ENCODE measurements around the gene OSBP2. TPM values are rescaled to one million over a fixed set of nuclear protein-coding genes. Genes with fewer than 3 reads are reported as not detected.

Gene OSBP2
- total and polyA plus RNA-seq, 2 of the 13 experiments (the other 11 are each of a cell fraction or from before 2014, with no cell fraction given): 5.0 to 7.7 TPM

DNA sequence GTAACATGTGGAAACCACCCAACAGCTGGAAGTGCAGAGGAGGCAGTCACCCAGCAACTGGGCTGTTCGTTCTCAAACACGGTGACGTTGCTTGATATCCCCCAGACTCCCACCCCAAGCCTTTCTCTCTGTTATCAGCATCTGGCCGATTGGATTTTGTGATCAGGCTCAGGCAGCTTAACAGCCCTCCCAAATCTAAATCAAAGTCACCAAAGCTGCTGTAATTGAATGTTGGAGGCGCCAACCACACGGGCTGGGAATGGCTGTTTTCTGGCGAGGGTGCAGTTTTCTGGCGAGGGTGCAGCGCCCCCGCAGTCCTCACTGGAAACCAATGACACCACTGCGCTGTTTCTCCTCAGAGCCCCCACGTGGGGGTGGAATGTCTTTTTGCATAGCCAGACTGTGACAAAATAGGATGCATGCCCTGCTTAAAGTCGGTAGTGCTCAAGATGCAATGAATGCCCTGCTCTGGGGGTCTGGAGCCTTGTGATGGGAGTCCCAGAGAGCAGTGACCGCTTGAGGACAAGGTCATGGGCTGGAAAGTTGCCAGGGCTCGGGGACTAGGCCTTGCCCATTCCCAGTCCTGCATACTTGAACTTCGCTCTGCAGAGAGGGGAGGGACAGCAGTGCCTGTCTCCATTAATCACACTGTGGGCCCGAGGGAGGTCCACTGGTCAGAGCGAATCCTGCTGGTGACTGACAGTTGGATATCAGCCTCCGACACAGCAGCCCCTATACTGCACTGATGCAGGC, 168.6 kb downstream of the OSBP2 start (continued):
- no peak for TF ChIP-seq PAWR (CRISPR knock-in tag; IDR thresholded peaks at IDR 0.05; ENCODE audit: borderline replicate concordance)
- no peak for TF ChIP-seq ZNF616 (CRISPR knock-in tag; IDR thresholded peaks at IDR 0.05; ENCODE audit: low read depth)
- TF ChIP-seq, protein P1, sequence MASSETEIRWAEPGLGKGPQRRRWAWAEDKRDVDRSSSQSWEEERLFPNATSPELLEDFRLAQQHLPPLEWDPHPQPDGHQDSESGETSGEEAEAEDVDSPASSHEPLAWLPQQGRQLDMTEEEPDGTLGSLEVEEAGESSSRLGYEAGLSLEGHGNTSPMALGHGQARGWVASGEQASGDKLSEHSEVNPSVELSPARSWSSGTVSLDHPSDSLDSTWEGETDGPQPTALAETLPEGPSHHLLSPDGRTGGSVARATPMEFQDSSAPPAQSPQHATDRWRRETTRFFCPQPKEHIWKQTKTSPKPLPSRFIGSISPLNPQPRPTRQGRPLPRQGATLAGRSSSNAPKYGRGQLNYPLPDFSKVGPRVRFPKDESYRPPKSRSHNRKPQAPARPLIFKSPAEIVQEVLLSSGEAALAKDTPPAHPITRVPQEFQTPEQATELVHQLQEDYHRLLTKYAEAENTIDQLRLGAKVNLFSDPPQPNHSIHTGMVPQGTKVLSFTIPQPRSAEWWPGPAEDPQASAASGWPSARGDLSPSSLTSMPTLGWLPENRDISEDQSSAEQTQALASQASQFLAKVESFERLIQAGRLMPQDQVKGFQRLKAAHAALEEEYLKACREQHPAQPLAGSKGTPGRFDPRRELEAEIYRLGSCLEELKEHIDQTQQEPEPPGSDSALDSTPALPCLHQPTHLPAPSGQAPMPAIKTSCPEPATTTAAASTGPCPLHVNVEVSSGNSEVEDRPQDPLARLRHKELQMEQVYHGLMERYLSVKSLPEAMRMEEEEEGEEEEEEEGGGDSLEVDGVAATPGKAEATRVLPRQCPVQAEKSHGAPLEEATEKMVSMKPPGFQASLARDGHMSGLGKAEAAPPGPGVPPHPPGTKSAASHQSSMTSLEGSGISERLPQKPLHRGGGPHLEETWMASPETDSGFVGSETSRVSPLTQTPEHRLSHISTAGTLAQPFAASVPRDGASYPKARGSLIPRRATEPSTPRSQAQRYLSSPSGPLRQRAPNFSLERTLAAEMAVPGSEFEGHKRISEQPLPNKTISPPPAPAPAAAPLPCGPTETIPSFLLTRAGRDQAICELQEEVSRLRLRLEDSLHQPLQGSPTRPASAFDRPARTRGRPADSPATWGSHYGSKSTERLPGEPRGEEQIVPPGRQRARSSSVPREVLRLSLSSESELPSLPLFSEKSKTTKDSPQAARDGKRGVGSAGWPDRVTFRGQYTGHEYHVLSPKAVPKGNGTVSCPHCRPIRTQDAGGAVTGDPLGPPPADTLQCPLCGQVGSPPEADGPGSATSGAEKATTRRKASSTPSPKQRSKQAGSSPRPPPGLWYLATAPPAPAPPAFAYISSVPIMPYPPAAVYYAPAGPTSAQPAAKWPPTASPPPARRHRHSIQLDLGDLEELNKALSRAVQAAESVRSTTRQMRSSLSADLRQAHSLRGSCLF (CRISPR knock-in tag; IDR thresholded peaks at IDR 0.05; ENCODE audit: borderline replicate concordance): no peak
- TF ChIP-seq TARDBP (CRISPR knock-in tag; IDR thresholded peaks at IDR 0.05): peak; percentile 53; the same call in 1 of the 2 replicates
- TF ChIP-seq ZNF331 (CRISPR knock-in tag; IDR thresholded peaks at IDR 0.05): peak; percentile 68; the same call in 1 of the 2 replicates
- TF ChIP-seq, protein P2, sequence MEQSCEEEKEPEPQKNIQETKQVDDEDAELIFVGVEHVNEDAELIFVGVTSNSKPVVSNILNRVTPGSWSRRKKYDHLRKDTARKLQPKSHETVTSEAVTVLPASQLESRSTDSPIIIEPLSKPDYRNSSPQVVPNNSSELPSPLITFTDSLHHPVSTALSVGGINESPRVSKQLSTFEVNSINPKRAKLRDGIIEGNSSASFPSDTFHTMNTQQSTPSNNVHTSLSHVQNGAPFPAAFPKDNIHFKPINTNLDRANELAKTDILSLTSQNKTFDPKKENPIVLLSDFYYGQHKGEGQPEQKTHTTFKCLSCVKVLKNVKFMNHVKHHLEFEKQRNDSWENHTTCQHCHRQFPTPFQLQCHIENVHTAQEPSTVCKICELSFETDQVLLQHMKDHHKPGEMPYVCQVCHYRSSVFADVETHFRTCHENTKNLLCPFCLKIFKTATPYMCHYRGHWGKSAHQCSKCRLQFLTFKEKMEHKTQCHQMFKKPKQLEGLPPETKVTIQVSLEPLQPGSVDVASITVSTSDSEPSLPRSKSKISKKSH (CRISPR knock-in tag; IDR thresholded peaks at IDR 0.05; ENCODE audit: borderline replicate concordance): no peak; the same call in 1 of the 2 replicates
- TF ChIP-seq, protein P3, sequence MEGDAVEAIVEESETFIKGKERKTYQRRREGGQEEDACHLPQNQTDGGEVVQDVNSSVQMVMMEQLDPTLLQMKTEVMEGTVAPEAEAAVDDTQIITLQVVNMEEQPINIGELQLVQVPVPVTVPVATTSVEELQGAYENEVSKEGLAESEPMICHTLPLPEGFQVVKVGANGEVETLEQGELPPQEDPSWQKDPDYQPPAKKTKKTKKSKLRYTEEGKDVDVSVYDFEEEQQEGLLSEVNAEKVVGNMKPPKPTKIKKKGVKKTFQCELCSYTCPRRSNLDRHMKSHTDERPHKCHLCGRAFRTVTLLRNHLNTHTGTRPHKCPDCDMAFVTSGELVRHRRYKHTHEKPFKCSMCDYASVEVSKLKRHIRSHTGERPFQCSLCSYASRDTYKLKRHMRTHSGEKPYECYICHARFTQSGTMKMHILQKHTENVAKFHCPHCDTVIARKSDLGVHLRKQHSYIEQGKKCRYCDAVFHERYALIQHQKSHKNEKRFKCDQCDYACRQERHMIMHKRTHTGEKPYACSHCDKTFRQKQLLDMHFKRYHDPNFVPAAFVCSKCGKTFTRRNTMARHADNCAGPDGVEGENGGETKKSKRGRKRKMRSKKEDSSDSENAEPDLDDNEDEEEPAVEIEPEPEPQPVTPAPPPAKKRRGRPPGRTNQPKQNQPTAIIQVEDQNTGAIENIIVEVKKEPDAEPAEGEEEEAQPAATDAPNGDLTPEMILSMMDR (CRISPR knock-in tag; IDR thresholded peaks at IDR 0.05): peak; percentile 35
- TF ChIP-seq MTA1 (CRISPR knock-in tag; IDR thresholded peaks at IDR 0.05; ENCODE audit: borderline replicate concordance): peak; percentile 76; the same call in 1 of the 2 replicates
- no peak for TF ChIP-seq REL (CRISPR knock-in tag; conservative IDR thresholded peaks at IDR 0.05)
- TF ChIP-seq BHLHE40 (IDR thresholded peaks at IDR 0.05; ENCODE audit: low read length): no peak
- TF ChIP-seq ZNF30 (CRISPR knock-in tag; IDR thresholded peaks at IDR 0.05): no peak
- peak; percentile 61; the same call in 1 of the 2 replicates for TF ChIP-seq HDAC2 (CRISPR knock-in tag; IDR thresholded peaks at IDR 0.05)
- TF ChIP-seq CHD4 (IDR thresholded peaks at IDR 0.05; ENCODE audit: borderline replicate concordance, low read length): no peak
- TF ChIP-seq, protein P4, sequence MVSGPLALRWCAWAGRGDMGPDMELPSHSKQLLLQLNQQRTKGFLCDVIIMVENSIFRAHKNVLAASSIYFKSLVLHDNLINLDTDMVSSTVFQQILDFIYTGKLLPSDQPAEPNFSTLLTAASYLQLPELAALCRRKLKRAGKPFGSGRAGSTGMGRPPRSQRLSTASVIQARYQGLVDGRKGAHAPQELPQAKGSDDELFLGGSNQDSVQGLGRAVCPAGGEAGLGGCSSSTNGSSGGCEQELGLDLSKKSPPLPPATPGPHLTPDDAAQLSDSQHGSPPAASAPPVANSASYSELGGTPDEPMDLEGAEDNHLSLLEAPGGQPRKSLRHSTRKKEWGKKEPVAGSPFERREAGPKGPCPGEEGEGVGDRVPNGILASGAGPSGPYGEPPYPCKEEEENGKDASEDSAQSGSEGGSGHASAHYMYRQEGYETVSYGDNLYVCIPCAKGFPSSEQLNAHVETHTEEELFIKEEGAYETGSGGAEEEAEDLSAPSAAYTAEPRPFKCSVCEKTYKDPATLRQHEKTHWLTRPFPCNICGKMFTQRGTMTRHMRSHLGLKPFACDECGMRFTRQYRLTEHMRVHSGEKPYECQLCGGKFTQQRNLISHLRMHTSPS (CRISPR knock-in tag; IDR thresholded peaks at IDR 0.05; ENCODE audit: low read depth): 0 out of 2 replicates have a peak, but pooled peaks have one; percentile 42
- TF ChIP-seq RXRB (CRISPR knock-in tag; IDR thresholded peaks at IDR 0.05; ENCODE audit: borderline replicate concordance): peak; percentile 94
- TF ChIP-seq IRF2 (CRISPR knock-in tag; IDR thresholded peaks at IDR 0.05): 0 out of 2 replicates have a peak, but pooled peaks have one; percentile 35
- peak; percentile 14; the same call in 1 of the 2 replicates for TF ChIP-seq STAG1 (CRISPR knock-in tag; IDR thresholded peaks at IDR 0.05)
- no peak for TF ChIP-seq TBX2 (CRISPR knock-in tag; IDR thresholded peaks at IDR 0.05; ENCODE audit: borderline replicate concordance)
- 0 out of 2 replicates have a peak, but pooled peaks have one; percentile 24 for TF ChIP-seq KDM2A (CRISPR knock-in tag; IDR thresholded peaks at IDR 0.05; ENCODE audit: borderline replicate concordance, low read depth)
